Activated T-cell treated with anti-CD3 and anti-CD28 coated beads for 1 hour (primary cell): ENCODE measurements around the gene AEN.

ENCODE experiments used
- DNase-seq: peaks from one replicate; pipeline ENCODE4 v3.0.0-alpha.2; 2020; ENCODE audit warnings: low read depth

The AEN gene

DNA sequence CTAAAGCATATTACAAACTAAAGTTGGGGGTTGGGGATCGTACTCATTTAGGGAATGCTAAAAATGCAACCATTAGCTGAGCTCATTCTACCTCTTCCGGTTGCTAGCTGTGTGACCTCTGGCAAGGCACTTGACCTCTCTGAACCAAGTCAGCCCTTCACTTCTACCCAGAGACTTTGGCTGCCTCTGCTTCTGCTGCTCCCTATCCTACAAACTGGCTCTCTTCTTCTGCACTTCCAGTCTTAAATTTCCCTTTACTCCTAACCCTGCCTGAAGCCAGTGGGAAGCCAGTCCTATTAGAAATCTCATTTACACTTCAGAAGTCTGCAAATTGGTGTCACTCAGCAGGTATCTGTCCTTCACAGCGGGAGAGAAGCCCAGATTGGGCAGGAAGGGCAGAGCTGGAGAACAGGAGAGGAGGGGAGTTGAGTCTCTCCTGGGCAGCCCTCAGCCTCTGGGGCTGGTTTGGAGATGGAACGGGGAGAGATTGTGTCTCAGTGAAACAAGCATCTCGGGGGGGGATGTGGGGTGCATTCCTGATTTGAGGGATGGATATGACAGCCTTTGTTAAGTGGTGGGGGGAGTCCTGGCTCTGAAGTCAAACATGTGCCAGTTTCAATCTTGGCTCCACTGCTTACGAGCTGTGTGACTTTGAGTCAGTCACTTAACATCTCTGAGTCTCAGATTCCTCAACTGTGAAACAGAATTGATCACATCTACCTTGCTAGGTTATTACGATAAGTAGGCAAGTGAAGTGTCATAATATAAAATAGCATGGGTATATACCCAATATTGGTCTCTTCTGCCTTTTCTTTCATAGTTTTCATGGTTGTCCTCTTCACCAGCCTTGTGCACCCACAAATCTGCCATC is 7.8 kb upstream of the AEN start:
- DNase-seq = no peak

DNA sequence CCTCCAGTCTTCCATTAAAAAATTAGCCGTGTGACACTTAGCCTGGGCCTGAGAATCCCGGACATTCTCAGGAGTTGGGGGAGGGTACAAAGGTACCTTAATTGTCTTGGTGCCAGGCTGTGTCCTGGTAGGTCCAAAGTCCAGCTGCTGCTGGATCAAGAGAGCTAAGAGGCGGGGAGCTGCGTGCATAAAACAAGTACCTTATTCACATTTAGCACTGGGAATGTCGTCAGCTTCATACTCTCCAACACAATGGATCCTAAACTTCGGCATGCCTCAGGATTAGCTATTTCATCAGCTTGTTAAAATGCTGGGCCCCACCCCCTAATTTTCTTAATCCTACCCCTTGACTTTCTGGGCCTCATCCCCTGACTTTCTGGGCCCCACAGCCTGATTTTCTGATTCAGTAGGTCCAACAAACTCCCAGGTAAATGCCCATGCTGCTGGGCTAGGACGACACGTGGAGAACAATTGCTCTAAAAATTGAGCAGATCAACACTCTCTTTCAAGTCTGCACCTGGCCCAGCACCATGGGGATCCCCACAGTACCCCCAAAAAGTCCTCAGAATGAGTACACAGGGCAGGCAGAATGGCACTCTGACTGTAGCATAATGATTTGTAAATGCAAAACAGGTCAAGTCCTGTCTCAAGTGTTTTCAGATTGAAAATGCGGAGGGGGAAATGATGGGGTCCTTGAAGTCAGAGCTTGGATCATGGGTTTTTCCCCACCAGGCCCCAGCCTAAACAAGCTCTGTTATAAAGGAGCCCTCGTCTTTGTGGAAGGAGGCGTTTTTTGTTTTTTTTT is 5.6 kb upstream of the AEN start:
- no peak for DNase-seq

DNA sequence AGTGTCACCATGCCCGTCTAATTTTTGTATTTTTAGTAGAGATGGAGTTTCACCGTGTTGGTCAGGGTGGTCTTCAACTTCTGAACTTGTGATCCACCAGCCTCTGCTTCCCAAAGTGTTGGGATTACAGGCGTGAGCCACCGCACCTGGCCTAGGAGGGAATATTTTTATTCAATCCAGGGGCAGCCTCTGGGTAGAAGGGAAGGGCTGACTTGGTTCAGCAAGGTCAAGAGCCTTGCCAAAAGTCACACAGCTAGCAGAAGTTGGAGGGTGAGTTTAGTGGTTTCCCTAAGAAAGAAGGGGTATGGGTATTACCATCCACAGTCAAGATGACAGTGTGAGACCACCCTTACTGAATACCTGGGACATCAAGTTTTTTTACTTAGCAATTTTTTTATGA is 4.9 kb upstream of the AEN start:
- DNase-seq = no peak

DNA sequence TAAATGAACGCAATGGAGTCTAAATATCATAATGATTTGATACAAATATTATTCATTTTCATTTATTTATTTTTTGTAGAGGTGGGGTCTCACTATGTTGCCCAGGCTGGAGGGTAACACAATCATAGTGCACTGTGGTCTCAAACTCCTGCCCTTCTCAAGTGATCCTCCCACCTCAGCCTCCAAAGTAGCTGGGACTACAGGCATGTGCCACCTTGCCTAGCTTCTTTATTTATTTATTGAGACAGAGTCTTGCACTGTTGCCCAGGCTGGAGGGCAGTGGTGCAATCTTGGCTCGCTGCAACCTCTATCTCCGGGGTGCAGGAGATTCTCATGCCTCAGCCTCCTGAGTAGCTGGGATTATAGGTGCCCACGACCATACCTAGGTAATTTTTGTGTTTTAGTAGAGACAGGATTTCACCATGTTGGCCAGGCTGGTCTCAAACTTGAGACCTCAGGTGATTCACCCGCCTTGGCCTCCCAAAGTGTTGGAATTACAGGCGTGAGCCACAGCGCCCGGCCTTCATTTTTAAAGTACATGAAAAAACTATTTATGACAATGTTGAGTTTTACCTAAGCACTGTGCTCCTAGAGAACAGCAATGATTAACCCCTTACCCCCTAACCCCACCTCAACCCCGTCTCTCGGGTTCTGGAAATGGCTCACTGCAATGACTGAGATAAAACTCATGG is 4.0 kb upstream of the AEN start:
- DNase-seq = no peak

DNA sequence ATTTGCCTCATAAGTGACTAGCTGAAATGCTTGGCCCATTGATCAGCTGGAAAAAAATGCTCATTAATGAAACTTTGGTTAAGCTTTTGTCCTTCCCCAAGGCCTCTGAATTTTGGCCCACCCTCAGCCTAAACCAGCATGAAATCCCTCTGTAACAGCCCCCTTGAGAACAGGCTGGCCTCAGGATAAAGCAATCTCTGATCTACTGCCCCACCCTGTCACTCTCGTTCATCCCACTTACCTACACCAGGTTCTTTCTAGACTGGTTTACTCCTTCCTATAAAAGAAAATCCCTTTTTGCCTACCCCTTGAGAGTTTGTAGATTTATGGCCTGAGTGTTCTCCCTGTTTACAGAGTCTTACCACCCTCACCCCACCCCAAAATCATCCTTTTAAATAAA is 3.4 kb upstream of the AEN start:
- DNase-seq = no peak

DNA sequence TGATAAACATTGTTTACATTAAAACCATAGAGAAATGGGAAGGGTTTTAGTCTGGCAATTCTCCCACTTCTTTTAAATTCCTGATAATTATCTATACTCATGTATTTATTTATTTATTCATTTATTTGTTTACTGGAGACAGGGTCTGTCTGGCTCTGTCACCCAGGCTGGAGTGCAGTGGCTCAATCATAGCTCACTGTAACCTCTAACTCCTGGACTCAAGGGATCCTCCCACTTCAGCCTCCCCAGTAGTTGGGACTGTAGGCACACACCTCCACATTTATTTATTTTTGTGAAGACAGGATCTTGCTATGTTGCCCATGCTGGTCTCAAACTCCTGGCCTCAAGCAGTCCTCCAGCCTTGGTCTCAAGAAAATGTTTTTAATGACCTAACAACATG is 2.5 kb upstream of the AEN start:
- DNase-seq = no peak

DNA sequence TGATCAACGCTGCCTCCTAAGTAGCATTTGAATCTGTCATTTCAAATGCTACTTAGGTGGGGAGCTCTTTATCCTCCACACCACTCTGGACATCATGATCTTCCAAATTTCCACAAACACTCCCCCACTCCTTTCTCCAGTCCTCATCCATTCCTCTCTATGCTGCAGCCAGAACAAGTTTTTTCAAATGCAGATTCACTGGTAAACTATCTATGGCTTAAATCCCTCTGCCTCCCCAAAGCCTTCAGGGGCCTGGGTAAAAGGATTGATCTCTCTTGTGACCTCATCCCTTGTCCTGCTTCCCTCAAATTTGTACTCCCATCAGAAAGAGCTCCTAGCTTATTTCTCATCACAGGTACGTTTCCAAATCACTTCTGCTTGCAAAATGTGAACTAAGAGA is 1.3 kb upstream of the AEN start:
- no peak for DNase-seq

DNA sequence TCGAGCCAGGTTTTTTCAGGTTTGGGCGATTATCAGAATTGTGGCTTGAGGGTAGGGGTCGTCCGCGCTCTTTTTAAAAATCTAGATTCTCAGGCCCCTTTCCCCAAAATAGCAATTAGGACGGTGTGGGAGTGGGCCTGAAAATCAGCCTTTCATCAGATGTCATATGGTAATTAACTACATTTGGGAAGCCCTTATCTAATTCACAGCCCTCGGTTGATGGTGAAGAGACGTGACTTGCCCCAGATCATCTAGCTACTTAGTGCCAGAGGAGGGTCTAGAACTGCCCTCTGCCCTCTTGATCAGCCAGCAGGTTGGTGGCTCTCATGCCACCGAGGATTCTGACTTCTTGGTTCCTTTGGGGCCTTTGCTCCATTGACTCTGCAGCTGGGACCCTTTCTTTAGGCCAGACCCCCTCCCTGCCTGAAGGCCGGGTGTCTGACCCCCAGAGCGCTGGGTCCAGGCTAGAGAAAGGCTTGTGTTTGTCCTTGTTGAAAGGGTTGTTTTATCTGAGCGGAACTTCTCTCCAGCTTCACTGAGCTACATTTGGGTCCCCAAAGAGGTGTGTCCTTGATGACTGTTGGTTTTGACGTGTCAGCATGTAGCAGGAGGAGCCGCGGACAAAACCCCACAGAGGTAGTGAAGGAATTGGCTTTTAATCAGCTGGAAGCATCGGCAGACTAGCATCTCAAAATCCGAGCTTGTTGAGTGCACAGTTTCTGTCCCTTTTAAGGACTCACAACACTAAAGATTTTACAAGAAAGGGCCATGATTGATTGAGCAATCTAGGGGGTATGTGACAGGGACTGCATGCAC is 857 bp downstream of the AEN start:
- DNase-seq = peak; percentile 41

DNA sequence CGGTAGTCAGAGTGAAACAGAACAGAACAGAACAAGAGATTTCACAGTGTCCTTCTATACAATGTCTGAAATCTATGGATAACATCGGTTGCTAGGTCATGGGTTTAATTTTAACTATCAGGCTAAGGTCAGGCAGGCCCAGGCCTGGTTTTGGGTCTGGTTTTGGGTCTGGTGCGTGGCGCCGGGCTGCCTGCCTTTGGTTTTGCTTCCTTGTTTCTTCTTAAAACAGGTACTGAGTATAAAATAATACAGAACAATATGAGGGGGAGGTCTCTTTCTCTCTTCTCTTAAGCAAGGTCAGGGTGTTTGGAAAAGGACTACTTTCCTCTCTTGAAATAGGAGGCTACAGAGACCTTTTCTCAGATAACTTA is 1.4 kb downstream of the AEN start:
- DNase-seq = no peak

DNA sequence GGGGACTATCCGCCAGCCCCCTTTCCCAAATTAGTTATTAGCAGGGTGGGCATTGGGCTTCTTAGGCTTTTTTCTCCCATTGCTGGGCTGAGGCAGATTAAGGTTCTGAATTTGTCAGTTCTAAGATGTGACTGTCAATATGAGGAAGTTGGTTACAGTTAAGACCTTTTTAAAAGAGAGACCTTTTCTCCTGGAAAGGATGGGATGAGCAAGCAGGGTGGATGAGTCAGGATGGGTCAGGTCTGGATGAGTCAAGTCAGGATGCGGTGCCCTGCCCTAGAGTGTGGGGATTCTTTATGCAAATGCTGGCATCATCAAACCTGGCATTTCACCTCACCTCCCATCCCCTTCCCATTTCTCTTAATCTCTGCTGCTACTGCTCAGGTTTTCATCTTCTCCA is 1.9 kb downstream of the AEN start:
- DNase-seq = no peak

DNA sequence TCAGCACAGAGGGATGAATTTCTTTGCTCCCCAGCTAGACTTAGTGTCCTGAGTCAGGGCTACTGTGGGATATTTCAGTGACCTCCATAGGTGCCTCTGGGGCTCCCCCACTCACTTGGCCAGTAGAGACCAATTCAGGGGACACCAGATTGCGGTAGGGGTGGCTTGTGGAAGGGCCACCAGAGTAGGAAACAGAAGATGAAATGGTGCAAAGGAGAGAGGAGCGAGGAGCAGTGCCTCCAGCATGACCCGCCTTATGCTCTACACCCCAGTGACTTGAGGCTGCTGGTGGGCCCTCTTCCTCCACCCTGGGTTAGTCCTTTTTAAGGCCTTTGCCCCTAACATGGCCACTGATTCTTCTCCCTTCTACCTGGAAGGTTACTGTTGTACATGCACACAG is 2.5 kb downstream of the AEN start:
- DNase-seq = no peak

DNA sequence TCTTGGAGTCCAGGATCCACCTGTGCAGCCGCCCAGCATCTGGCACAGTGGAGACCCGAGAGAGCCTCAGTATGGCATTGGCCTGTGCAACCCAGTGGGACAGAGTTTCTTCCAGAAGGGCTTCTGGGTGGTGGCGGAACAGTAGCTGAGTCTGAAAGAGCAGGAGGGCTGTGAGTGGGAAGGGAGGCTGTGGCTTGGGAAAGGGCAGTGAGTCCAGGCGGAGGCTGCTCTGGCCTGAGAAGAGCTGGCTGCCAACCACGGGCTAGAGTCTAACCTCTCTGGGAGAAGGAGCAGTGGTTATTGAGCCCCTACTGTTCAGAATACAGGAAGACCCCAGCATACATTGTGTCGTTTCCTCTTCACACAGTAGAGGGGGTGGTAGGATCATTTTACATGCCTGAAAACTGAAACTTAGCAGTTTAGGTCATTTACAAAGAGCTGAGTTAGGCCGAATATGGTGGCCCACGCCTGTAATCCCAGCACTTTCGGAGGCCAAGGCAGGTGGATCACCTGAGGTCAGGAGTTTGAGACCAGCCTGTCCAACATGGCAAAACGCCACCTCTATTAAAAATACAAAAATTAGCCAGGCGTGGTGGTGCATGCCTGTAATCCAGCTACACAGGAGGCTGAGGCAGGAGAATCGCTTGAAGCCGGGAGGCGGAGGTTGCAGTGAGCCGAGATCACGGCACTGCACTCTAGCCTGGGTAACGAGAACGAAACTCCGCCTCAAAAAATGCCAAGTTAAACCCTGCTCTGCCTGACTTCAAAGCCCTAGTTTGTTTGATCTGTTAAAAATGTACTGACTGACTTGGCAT is 3.2 kb downstream of the AEN start:
- no peak for DNase-seq

DNA sequence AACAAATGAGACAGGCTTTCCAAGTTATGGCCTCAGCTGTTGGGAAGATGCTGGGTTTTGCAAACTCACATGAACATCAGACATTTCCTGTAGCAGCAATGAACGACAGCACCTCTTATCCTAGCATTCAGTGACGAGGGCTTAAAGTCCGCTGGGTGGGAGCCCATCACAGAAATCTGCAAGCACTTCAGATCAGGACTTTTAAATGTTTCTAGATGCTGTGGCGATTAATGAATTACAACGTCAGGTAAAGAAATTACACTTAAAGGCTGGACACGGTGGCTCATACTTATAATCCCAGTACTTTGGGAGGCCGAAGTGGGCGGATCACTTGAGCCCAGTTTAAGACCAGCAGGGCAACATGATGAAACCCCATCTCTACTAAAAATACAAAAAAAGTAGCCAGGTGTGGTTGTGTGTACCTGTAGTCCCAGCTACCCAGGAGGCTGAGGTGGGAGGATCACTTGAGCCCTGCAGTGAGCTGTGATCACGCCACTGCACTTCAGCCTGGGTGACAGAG is 3.9 kb downstream of the AEN start:
- no peak for DNase-seq

DNA sequence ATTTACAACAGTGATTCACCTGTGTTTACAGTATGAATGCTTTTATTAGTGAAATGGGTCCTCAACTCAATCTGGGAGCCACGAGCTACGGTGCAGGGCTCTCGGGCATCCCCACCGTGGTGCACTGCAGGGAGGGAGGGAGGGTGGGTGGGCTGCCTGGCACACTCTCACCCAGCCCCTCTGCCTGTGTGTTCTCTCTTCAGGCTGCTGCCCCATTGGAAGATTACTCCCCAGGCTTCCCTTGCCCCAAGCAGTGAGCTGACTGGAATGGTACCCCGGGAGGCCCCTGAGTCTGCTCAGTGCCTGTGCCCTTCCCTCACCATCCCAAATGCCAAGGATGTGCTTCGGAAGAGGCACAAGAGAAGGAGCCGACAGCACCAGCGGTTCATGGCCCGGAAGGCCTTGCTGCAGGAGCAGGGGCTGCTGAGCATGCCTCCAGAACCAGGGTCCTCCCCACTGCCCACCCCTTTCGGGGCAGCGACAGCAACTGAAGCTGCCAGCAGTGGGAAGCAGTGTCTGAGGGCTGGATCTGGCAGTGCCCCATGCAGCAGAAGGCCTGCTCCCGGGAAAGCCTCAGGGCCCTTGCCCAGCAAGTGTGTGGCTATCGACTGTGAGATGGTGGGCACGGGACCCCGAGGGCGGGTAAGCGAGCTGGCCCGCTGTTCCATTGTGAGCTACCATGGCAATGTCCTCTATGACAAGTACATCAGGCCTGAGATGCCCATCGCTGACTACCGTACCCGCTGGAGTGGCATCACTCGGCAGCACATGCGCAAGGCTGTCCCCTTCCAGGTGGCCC is 5.0 kb downstream of the AEN start:
- DNase-seq = no peak

DNA sequence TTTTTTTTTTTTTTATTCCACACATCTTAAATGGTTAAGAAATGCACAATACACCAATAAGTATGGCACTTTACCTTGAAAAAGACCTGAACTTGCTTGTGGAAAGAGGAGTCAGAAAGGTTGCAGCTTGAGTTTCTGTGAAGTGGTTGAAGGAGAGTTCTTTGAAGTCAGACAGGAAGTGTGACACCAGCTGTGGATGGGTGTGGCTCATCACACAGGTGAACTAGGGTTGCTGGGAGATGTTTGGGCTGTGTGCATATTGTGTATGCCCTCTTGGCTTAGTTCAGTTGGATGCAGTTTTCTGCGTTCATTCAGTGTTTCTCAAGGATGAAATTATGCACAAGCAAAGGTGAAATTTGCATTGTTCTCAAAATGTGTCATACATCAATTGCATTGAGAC is 6.3 kb downstream of the AEN start:
- peak; percentile 42 for DNase-seq

DNA sequence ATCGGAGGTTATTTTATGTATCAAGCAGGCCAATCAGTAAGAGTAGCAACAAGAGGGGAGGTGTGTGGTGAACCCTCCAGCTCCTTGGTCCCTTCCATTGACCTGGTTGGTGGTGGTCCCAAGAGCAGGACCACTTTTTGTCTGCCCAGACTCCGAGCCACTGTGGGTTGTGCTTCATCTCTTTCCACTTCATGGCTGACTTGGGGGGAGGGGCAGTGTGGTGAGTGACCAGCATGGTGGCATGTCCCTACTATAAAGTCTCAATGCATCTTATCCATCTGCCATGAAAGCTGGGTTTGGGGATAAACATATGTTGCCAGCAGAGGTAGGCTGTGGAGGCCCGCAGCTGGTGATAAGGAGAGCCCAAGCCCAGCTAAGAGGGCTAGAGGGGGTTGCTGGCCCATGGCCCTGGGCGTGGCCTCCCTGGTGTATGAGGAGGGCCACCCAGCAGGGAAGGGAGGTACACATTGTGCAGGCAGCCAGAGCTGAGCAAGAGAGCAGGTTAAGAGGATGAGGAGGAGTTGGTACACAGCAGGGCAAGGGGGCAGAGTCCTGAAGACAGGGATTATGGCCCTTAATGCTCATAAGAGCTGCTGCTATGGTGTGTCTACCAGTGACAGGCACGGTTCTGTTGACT is 7.0 kb downstream of the AEN start:
- DNase-seq = no peak

DNA sequence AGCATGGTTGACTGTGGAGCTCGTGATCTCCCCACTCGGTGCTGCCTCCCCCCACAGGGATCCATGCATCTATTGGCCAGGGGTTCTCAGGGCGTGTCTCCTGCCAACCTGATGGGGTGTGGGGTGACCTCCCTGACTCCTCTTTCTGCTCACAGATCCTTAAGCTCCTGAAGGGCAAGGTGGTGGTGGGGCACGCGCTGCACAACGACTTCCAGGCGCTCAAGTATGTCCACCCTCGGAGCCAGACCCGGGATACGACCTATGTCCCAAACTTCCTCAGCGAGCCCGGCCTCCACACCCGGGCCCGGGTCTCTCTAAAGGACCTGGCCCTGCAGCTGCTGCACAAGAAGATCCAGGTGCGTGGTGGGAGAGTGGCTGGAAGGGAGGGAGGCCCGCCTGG is 7.9 kb downstream of the AEN start:
- no peak for DNase-seq

DNA sequence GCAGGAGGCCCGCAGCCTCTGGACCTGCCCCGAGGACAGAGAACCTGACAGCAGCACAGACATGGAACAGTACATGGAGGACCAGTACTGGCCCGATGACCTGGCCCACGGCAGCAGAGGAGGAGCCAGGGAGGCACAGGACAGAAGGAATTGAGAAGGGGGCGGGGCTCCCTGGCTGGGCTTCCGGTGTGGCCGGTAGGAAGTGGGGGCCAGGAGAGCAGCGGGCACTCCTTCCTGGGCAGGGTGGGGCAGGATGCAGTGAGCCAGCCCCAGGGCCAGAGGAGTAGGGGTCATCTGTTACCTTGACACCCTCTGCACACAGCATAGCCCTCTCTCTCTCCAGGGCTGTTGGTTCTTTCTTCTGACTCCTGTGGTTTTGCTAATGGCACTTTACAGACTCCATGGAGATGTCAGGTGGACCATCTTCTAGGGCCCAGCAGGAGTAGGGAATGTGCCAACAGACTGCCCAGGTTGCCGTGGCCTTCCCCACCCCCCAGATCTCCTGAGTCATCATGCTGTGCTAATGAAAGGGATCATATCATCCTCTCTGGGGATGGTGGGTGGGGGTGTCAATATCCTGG is 9.1 kb downstream of the AEN start:
- DNase-seq = no peak

DNA sequence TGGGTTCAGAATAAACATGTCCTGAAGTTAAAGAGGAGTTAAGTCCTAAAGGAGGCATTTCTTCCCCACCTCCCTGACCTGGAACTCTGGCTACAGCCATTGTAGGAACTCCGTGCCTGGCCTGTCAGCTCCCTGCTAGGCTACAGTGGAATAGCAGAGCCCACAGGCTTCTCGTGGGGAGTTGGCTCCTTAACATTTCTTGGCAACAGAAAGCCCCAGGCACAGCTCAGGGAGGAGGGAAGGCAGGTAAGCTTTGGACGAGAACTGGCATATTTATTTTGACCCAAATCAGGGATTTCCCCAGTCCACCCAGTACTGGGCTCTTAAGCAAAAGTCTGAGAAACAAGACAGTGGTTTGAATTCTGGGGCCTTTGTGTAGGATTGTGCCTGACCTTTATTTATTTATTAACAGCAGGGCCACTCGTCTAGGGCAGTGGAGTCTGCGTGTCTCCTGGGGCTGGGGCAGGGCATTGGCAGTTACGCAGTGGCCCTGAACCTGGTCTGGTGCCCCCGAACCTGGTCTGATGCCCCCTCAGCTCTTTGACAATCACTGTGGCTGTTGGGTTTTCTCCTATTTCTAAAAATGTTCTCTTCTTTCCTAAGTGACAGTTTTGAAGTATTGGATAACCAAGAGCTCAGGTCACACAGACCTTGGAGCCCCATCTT is 9.8 kb downstream of the AEN start:
- no peak for DNase-seq
